NCI-H774 (cell line): ENCODE data around the gene INPP5A.
"Not testable (repeated sequence)": the region's sequence is repeated elsewhere in the genome, so short reads cannot be mapped to it uniquely, and the experiment has no call there.

Experiments used
- DNase-seq: peaks from one replicate; lab custom pipeline; 2025; lab: John Stamatoyannopoulos, UW

INPP5A gene

DNA sequence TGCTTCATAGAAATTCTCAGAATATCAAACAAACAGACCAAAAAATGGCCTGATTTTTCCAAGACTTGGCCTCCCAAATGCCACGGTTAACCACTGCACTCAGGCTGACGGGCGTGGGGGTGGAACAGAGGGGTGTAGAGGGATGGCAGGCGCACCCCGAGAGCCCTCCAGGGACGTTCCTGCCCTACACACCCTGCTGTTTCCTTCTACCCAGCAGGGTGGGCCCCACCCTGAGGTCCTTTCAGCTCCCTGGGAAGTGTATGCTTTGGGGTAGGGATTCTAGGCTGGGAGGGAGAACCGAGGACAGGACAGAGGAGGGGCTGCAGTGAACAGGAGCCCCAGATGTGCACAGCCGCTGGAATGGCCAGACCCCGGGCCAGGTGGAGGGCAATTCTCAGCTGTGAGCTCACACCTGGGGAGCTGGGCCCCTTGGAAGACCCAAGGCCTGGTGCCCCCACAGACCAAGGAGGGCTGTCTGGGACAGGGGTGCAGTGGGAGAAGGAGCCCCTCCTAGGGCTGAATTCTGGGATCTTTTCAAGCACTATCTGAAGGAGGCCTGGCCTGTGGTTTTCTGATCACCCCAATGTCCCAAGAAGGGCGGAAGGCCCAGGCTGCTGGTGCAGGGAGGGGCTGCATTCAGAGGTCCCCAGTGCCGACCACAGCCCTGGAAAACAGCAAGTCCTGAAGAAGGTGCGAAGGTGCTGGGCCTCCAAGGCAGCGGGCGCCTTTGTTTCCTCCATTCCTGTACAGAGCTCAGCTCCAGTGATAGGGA is 32.9 kb upstream of the INPP5A start:
- no peak for DNase-seq

DNA sequence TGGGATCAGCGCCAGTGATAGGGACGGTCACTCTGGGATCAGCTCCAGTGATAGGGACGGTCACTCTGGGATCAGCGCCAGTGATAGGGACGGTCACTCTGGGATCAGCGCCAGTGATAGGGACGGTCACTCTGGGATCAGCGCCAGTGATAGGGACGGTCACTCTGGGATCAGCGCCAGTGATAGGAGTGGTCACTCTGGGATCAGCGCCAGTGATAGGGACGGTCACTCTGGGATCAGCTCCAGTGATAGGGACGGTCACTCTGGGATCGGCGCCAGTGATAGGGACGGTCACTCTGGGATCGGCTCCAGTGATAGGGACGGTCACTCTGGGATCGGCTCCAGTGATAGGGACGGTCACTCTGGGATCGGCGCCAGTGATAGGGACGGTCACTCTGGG is 32.0 kb upstream of the INPP5A start:
- DNase-seq: not testable (repeated sequence)

DNA sequence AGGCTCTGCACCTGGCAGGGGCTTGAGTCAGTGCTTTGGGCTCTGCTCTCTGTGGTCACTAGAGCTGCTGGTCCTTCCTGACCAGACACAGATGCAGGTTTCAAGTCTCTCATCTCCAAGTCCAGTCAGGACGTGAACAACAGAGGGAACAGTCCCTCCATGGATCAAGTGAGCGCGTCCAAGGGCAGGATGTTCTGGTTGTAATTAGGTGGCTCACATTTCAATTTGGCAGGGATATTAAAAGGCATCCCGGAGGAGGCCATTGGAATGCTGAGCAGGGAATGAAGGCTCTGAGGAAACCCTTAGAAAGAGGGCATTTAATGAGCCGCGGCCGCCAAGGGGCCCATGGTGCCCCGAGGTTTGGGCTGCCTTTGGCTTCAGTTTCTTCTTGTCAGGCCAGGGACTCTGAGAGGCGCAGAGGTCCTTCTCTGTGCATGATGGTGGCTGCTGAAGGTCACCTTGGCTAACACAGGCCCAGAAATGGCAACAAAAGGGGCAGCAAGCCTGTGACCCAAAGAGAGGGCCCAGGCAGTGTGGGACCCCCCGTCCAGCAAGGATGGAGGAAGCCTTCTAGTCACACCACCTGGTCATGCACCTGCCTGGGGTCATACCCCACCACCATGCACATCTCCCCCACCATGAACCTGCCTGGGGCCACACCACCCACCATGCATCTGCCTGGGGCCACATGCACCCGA is 30.7 kb upstream of the INPP5A start:
- no peak for DNase-seq

DNA sequence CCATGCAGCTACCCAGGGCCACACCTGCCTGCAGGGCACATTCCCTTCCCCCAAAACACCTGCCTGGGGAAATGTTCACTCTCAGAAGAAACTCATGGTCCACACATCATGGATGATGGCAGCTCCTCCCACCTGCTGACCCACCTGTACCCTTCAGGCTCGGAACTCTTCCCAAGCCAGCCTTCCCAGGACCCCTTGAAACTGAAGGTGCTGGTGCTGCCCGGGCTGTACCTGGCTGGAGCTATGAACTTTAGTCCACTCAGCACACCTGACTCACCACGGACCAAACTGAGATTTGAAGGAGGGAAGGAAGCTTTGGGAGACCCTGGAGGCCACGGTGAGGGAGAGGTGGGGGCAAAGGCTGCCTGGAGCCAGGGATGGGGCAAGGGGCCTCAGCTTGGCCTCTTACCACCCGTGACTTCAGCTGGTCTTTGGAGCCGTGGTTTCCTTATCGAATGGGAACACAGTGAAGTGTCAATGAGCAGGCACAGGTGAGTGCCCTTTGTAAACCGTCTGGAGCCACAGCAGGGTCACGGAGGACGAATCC is 30.1 kb upstream of the INPP5A start:
- no peak for DNase-seq

DNA sequence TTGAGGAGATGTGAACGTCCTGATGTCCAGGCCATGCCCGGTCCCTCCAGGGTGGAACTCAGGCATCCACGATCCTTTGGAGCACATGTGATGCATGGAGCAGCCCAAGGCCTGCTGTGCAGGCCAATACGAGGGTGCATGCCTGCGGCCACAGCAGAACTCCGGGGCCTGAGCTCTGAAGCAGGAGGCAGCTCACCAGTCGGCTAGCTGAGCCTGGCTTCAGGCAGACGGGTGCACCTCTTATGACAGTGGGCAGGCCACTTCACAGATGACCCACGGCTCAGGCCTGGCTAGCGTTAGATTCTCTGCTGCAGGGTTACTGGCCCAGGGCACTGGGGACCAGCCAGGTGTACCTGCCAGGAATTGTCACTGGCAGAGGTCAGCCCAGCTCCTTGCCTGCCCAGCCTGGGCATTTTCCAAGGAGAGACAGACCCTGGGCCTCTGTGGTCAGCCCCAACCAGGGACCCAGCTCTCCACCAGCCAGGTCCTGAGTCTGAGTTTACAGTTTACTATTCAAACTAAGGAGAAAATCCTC is 29.6 kb upstream of the INPP5A start:
- no peak for DNase-seq

DNA sequence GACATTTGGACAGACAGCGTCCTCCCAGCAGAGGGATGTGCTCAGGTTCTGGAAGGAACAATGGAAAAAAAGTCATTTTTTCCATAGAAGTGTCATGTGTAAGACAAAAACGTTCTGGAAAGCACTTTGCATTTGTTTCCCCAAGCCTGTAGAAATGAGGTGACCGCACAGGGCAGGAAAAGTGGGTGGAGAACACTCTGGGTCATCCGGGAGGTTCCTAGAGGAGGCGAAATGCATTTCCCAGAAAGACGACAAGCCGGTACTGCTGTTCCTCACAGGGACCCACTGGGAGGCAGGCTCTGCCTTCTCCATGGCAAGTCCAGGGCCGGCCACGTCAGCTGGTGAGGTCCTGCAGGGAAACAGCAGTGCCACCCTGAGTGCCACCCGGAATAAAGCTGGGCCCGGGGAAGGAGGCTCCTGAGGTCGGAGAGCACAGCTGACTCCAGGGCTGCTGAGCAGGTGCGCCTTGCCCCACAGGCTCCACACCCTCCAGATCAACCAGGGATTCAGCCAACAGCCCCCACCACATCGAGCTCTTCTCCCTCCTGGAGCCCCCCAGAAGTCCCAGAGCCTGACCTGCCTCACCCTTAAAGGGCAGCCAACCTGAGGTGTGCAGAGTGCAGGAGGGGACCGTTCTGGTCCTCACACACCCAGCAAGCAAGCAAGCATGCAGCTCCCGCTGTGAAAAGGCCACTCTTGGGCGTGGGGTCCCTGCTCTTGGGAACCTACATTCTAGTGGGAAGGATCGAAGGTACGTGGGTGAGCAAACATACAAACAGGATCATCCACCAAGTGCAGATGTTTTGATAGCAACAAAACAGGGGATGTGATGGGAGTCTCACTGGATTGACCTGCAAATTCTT is 28.8 kb upstream of the INPP5A start:
- DNase-seq: no peak

DNA sequence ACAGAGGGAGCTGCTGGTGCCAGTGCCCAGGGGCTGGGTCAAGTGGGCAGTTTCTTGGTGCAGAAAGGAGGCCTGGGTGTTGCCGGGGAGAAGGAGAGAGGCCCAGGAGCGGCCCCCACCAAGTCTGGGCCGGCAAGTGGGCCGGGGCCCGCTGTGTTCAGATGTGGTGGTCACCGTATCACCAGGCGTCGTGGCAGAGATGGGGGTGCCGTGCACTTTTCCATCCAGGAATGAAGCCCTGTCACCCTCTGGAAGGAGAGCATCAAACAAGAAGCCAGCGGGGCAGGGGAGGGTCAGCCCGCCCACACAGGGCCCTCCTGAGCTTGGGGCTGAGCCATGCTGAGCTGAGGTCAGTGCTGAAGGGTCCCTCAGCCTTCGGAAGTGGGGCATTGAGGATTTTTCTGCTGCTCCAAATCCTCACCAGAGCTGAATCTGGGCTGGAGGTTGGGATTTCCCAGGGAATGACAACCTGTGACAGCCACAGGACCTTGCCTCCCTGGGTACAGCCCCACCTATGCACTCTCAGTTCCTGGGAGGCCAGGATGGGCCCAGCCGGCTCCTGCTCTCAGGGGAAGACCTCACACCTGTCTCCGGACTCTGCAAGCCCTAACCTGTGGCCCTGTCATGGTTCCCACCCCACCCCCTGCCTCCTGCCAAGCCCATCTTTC is 27.9 kb upstream of the INPP5A start:
- no peak for DNase-seq

DNA sequence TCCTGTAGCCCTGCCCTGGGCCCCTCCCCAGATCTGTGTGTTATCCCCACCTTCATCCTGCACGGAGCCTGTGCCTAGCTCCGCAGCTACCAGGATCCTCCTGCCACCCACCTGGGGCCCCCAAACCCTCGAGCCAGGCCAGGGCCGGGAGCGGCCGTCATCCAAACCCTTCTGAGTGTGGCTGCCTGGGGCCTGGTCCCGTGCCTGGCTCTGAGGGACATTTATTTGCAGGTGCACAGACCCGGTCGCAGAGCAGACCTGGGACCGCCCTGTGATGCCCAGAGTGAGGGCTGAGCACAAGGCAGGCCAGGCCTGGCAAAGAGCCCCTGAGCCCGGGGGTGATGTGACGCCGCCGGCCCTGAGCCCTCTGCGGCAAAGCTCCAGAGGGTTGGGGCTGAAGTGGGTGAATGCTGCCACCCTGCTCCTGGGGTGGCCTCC is 27.4 kb upstream of the INPP5A start:
- no peak for DNase-seq

DNA sequence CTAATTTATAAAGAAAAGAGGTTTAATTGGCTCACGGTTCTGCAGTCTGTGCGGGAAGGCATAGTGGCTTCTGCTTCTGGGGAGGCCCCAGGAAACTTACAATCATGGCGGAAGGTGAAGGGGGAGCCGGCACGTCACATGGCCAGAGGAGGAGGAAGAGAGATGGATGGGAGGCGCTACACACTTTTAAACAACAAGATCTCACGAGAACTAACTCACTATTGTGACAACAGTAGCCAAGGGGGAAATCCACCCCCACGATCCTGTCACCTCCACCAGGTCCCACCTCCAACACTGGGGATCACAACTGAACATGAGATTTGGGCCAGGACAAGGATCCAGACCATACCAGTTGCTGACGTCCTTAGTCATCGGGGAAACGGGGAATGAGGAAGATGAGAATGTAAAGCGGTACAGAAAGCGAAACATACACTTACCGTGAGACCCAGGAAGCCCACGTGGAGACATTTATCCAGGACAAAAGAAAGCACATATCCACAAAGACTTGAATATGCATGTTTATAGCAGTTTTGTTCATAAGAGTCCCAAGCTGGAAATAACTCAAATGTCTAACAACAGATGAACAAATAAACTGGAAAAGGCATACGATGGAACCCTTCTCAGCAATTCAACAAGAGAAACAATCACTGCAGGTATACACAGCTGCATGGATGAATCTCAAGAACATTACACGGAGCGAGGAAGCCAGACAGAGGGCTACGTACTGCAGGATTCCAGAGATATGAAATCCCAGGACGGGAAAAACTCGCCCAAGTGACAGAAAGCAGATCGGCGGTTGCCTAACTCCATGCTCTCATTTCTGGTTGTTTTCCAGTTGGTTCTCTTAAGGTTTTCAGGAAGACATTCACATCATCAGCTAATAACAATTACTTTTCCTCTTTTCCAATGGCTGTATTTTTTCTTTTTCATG is 26.2 kb upstream of the INPP5A start:
- no peak for DNase-seq

DNA sequence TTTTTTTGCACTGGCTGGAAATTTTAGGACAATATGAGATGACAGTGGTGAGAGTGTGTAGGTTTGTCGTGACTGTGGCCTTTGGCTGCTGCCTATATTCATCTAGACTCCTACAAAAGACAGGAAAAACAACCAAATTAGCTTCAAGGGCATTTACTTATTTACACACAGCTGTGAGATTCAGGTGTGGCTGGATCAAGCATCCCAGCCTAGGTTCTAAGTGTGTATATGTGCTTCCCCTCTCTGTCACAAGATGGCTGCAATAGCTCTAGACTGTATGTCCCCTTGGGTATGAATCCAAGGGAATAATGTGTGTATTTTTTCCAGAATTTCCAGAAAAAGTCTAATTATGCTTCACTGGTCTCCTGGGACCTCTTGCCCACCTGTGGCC is 25.5 kb upstream of the INPP5A start:
- DNase-seq: no peak

DNA sequence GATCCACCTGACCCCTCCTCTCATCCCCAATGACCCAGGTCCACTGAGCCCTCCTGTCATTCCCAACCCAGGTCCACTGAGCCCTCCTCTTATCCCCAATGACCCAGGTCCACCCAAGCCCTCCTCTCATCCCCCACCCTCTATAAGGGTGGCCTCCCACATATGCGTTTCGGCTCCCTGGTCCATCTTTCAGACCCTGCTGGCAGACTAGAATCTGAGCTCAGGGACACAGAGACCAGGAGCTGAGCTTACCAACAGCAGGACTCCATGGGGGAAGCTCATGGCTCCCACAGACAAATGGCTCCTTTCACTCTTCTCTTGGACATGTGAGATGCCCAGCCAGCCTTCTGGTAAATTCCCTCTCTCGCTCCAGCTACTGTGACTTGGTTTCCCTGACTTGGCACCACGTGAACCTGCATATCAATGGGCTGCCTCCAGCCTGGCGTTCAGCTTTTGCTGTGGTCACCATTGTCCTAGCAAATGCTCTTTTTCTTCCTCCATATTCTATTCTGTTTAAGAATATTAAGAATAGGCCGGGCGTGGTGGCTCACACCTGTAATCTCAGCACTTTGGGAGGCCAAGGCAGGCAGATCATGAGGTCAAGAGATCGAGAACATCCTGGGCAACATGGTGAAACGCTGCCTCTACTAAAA is 24.8 kb upstream of the INPP5A start:
- no peak for DNase-seq

DNA sequence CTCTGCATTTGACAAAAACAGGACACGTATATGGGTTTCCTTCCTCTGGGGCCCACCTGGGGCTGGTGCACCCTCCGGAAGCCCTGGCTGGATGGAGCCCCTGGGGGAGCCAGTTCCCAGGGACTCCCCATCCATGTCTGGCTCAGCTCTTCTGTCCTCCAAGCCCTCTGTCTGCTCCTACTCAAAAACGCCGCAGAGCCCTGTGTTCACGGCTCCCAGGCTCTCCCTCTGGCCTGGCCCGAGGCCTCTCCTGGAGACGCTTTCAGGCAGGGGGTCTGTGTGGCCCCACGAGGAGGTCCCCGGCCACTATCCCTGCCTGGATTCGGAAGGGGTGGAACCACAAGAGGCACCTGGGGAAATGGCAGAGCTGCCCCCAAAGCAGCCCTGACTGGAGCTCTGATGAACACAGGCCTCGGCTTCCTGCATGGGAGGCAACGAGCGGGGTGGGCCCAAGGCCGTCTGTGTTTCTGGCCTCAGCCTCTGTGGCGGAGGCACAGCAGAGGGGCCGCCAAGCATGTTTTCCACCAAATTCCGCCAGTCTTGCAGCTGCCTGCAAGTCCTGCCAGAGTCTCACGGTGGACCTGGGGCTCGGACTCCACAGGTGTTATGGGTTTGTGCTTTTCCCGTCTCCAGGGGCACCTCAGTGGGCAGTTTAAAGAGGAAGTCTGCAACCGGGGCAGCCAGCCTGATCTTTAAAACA is 22.6 kb upstream of the INPP5A start:
- DNase-seq: no peak

DNA sequence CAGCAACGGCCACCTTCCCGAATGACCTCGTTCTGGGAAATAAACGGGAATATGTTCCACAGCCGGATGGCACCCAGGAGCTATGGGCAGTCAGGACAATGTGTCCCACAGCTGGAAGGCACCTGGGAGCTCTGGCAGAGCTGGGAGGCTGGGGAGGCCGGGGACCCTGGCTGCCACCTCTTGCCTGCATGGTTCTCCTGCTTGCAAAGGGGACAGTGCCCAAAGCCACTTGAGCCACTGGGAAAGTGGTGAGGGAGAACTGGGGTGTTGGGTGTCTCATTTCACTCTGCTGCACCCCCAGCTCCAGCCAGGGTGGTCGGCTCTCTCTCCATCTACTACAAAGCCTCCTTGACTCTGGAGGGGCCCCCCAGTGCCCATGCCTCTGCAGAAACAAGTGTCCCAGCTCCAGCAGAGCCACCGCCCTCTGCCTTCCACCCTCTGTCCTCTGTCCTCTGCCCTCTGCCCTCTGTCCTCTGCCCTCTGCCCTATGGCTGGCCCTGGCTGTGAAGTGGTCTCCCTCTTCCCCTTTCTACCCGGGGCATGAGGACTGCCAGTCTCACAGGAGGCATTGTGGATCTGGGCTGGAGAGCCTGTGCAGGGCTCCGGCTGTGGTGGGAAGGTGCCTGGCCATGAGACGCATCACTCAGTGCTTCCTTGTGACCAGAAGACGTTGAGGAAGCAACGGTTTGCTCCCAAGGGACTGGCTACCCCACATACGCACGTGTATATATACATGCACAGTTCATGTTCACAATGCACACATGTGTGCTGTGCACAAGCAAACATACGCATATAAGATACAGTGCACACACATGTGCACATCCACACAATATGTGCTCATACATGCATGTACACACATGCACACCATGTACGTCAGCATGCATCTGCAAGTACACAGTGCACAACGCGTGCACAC is 21.5 kb upstream of the INPP5A start:
- DNase-seq: no peak

DNA sequence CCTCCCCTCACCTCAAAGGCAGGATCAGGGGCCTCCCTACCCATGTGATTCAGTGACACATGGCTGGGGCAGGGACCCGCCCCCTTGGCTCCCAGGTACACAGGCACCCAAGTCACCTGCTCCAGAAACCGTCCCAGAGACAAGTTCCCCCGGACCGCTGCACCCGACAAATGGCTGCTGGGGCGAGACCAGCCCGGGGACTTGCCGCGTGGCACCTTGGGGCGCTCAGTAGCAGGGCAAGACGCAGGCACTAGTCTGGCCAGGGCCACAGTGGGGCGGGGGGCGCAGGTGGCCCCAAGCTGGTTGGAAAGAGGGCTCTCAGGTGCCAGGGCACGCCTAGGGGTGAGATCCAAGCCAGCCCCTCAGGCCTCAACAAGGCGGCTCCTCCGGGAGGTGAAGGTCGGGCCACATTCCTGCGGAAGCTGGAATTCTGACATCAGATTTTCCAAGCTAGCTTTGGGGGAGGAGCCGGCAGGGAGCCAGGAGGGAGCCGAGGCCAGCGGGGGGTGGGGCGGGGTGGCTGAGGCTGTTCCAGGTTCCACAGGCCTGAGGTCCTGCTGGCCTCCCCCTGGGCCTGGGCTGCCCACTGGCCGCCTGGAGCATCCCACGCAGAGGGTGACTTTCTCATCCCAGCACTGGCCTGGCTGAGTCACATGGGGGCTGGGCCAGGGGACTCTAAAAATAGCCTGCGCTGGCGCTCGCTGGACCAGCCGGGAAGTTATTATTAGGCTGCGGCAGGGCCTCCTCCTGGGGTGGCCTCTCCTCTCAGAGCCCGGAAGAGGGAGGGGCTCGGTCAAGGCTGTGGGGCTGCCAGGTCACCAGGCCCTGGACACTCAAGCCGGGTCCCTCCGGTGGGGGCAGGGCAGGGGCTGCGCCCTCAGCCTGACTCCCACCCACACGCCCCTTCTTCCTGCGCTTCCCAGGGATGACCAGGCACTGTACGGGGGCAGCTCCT is 20.5 kb upstream of the INPP5A start:
- no peak for DNase-seq

DNA sequence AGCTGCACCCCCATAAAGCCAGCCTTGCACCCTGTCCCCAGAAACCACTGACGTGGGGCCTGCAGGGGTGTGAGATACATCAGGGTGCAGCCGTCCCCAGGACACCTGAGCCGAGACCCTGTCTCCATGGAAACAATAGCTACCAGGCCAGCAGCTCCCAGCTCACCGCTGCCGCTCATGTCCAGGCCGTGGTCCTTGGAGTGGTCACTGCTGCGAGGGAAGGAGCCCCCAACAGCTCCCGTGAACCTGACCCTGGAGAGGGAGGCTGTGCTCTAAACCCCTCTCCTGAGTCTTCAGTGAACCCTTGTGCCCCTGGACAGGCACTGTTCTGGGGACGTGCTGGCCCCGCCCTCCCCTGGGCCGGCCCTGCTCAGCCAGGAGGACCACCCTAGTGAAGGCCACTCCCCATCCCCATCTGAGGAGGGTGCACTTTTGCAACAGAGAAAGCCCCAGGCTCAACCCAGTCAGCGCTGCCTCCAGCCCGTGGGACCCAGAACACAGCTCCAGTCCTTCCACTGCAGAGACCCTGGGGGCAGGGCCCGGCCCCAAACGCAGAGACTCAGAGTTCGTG is 19.6 kb upstream of the INPP5A start:
- DNase-seq: no peak

DNA sequence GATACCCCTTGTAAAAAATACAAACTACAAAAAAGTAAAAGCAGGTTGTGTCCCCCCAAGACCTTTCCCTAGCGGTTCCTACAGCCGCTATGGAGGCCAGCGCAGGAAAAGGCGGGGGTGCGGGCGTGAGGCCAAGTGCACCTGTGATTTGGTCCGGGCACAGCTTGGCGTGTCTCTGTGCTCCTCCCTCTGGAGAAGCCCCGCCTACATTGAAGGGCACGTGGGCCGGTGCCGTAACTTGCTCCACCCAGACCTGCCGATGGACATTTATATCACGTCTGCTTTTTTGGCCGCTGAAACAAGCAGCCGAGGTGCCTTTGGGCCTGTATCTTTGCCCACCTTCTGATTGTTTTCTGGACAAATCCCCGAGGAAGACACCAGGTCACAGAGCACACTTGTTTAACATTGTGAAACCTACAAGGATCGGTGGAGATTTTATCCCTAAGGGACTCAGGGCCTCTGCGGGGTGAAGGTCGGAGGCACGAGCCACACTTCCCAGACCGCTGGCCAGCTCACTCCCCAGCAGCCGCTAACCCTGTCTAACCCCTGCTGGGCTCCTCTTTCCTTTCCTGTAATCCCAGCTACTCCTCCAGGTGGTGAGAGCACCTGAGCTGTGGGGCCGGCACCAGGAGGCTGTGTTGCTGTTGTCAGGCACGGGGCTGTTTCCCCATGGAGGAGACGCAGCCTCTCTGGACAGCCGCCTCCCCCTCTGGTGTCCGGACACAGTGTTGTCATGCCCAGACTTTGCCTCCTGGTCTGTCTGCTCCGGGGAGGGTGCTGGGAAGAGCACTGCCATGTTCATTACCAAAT is 18.8 kb upstream of the INPP5A start:
- DNase-seq: peak; percentile 20
